ENCODE data around the gene FUT8. TPM values are rescaled to one million over a fixed set of nuclear protein-coding genes. Genes with fewer than 3 reads are reported as not detected.

The FUT8 gene
- total and polyA plus RNA-seq, 2 donors (not counting 1 experiment from before 2014, with no cell fraction given), result 13.2 to 91.8 TPM

GRCh38 chr14:65373016-65373670 lies 39.4 kb upstream of the FUT8 start:
- Histone ChIP-seq H3K9ac (ENCODE audit: low read length) (no peak overlapping the region), H3K79me2 (ENCODE audit: control insufficient read depth, insufficient read depth, low read length) (no peaks in the 10 kb centered on the region), H3K4me1 (ENCODE audit: control insufficient read depth in 2 of 2, insufficient read depth in 2 of 2, low read length in 2 of 2) (peaks cover 0 to 10% of the 10 kb centered on the region in 2 donors), H3K27ac (ENCODE audit: low read length in 2 of 2) (no peak overlapping the region), H3K36me3 (replicated peaks in 1 of 2; ENCODE audit: control extremely low read depth in 1 of 2, control insufficient read depth in 1 of 2, extremely low read depth in 1 of 2, insufficient read depth in 2 of 2, low read length in 1 of 2) (no peaks in the 10 kb centered on the region), H3K27me3 (replicated peaks in 1 of 4; ENCODE audit: control extremely low read depth in 1 of 4, control insufficient read depth in 3 of 4, insufficient read depth in 4 of 4, low read length in 3 of 4) (no peaks in the 10 kb centered on the region), H3K4me3 (ENCODE audit: control extremely low read depth in 1 of 5, extremely low read depth in 1 of 5, insufficient read depth in 1 of 5, low read depth in 2 of 5, low read length in 4 of 5) (no peak overlapping the region), H4K20me1 (ENCODE audit: control insufficient read depth, insufficient read depth, low read length, poor library complexity, severe bottlenecking) (no peaks in the 10 kb centered on the region), H3K9me3 (ENCODE audit: control extremely low read depth in 1 of 3, control insufficient read depth in 2 of 3, insufficient read depth in 1 of 3, low read length in 2 of 3) (no peaks in the 10 kb centered on the region), H3K4me2 (replicated peaks; ENCODE audit: low read depth, low read length, poor library complexity, severe bottlenecking) (peak overlapping the region; percentile 18), H2AFZ (ENCODE audit: insufficient read depth, low read depth, low read length, poor library complexity, severe bottlenecking) (peak overlapping the region; percentile 32)
- TF ChIP-seq EZH2 (IDR thresholded peaks at IDR 0.05; ENCODE audit: borderline replicate concordance, insufficient read depth, low read depth, low read length, poor library complexity, severe bottlenecking), result no peak
- no peak for TF ChIP-seq CTCF (IDR thresholded peaks at IDR 0.05)
- Mint-ChIP-seq H3K27ac (no peak overlapping the region), H3K9me3 (ENCODE audit: insufficient read depth) (no peaks in the 10 kb centered on the region), H3K4me1 (peaks cover 18% of the 10 kb centered on the region), H3K27me3 (no peaks in the 10 kb centered on the region), H3K4me3 (peak overlapping the region; percentile 46)
- ChIA-PET POLR2A (no interaction called here), CTCF (no interaction called here)
- WGBS (ENCODE audit: insufficient coverage), result 83% methylated on average over 10 of the region's 15 CpGs
- ATAC-seq (ENCODE audit: low read depth) (no peak), DNase-seq (no peak)
- intact Hi-C loops (cut with micrococcal nuclease), result no loop called here

- DNase-seq, result no peak
- Histone ChIP-seq H3K4me2 (replicated peaks; ENCODE audit: low read depth, low read length, poor library complexity, severe bottlenecking) (peak overlapping the region; percentile 18), H3K4me1 (ENCODE audit: control insufficient read depth in 2 of 2, insufficient read depth in 2 of 2, low read length in 2 of 2) (peaks cover 0 to 10% of the 10 kb centered on the region in 2 donors), H3K27ac (ENCODE audit: low read length in 2 of 2) (no peak overlapping the region), H3K9me3 (ENCODE audit: control extremely low read depth in 1 of 3, control insufficient read depth in 2 of 3, insufficient read depth in 1 of 3, low read length in 2 of 3) (no peaks in the 10 kb centered on the region), H2AFZ (ENCODE audit: insufficient read depth, low read depth, low read length, poor library complexity, severe bottlenecking) (peak overlapping the region; percentile 32), H3K9ac (ENCODE audit: low read length) (no peak overlapping the region), H4K20me1 (ENCODE audit: control insufficient read depth, insufficient read depth, low read length, poor library complexity, severe bottlenecking) (no peaks in the 10 kb centered on the region), H3K79me2 (ENCODE audit: control insufficient read depth, insufficient read depth, low read length) (no peaks in the 10 kb centered on the region), H3K4me3 (ENCODE audit: control extremely low read depth in 1 of 5, extremely low read depth in 1 of 5, insufficient read depth in 1 of 5, low read depth in 2 of 5, low read length in 4 of 5) (no peak overlapping the region), H3K36me3 (replicated peaks in 1 of 2; ENCODE audit: control extremely low read depth in 1 of 2, control insufficient read depth in 1 of 2, extremely low read depth in 1 of 2, insufficient read depth in 2 of 2, low read length in 1 of 2) (no peaks in the 10 kb centered on the region), H3K27me3 (replicated peaks in 1 of 4; ENCODE audit: control extremely low read depth in 1 of 4, control insufficient read depth in 3 of 4, insufficient read depth in 4 of 4, low read length in 3 of 4) (no peaks in the 10 kb centered on the region)
- Mint-ChIP-seq H3K4me1 (peaks cover 21% of the 10 kb centered on the region), H3K27me3 (no peaks in the 10 kb centered on the region), H3K9me3 (ENCODE audit: insufficient read depth) (no peaks in the 10 kb centered on the region), H3K27ac (no peak overlapping the region), H3K4me3 (no peak overlapping the region)
- intact Hi-C loops (cut with micrococcal nuclease), result no loop called here
- ChIA-PET POLR2A (no interaction called here), CTCF (no interaction called here)
- ATAC-seq (ENCODE audit: low read depth), result no peak
- TF ChIP-seq CTCF (IDR thresholded peaks at IDR 0.05), result no peak
- TF ChIP-seq EZH2 (IDR thresholded peaks at IDR 0.05; ENCODE audit: borderline replicate concordance, insufficient read depth, low read depth, low read length, poor library complexity, severe bottlenecking), result no peak
- WGBS (ENCODE audit: insufficient coverage), result 92% methylated on average over 4 of the region's 8 CpGs
Measured at GRCh38 chr14:65373671-65374039, 38.9 kb upstream of the FUT8 start.
